HepG2 (cell line): ENCODE data around the gene LCAT.

Experiments used
- EP300 ChIP-seq, 3 experiments: sonication (generic) in 1 of 3; formaldehyde crosslinking in 1 of 3; IDR thresholded peaks; 2 replicates each; pipeline versions ENCODE4 v1.5.1 to v1.6.1; 2011 to 2020; ENCODE audit warnings: low read depth in 2 of 3, low read length in 2 of 3, borderline replicate concordance in 1 of 3, improper control_type of control experiment in 1 of 3, mild to moderate bottlenecking in 1 of 3, missing genetic modification reagents in 1 of 3, moderate library complexity in 1 of 3
- ESRRA ChIP-seq: sonication (generic); formaldehyde crosslinking; IDR thresholded peaks from 2 replicates; pipeline ENCODE4 v1.5.1; 2020; ENCODE audit warnings: mild to moderate bottlenecking, low read depth, missing genetic modification reagents
- MAFK ChIP-seq, 2 experiments: IDR thresholded peaks in 1 of 2; conservative IDR thresholded peaks in 1 of 2; 2 replicates each; pipeline ENCODE4 v1.6.1; 2011; ENCODE audit warnings: improper control_type of control experiment in 2 of 2, low read length in 2 of 2
- POLR2A ChIP-seq, 2 experiments: IDR thresholded peaks; 2 replicates each; pipeline ENCODE4 v1.6.1; 2011; ENCODE audit warnings: low read depth in 2 of 2, low read length in 2 of 2, mild to moderate bottlenecking in 1 of 2, moderate library complexity in 1 of 2; ENCODE audit not compliant: insufficient read depth in 1 of 2
- SSRP1 ChIP-seq: IDR thresholded peaks from 2 replicates; pipeline ENCODE4 v1.6.1; 2016; ENCODE audit warnings: control low read depth
- ZNF121 ChIP-seq: sonication (generic); formaldehyde crosslinking; IDR thresholded peaks from 2 replicates; pipeline ENCODE4 v1.5.0; 2020; ENCODE audit warnings: mild to moderate bottlenecking, missing genetic modification reagents
- ZNF766 ChIP-seq: sonication (generic); formaldehyde crosslinking; IDR thresholded peaks from 2 replicates; pipeline ENCODE4 v1.5.0; 2020; ENCODE audit warnings: missing genetic modification reagents, borderline replicate concordance
- TF ChIP-seq, protein P1 (sequence below): sonication (generic); formaldehyde crosslinking; IDR thresholded peaks from 2 replicates; pipeline ENCODE4 v1.4.0; 2020; ENCODE audit warnings: missing genetic modification reagents
- TF ChIP-seq, protein P2 (sequence below): sonication (generic); formaldehyde crosslinking; IDR thresholded peaks from 2 replicates; pipeline ENCODE4 v1.4.0; 2020; ENCODE audit warnings: missing genetic modification reagents
- TF ChIP-seq, protein P3 (sequence below): sonication (generic); formaldehyde crosslinking; IDR thresholded peaks from 2 replicates; pipeline ENCODE4 v1.8.1; 2022; ENCODE audit warnings: mild to moderate bottlenecking, missing genetic modification reagents
- TF ChIP-seq, protein P4 (sequence below): sonication (generic); formaldehyde crosslinking; IDR thresholded peaks from 2 replicates; pipeline ENCODE4 v1.8.0; 2022; ENCODE audit warnings: missing genetic modification reagents, mild to moderate bottlenecking, inconsistent platforms, borderline replicate concordance

DNA sequence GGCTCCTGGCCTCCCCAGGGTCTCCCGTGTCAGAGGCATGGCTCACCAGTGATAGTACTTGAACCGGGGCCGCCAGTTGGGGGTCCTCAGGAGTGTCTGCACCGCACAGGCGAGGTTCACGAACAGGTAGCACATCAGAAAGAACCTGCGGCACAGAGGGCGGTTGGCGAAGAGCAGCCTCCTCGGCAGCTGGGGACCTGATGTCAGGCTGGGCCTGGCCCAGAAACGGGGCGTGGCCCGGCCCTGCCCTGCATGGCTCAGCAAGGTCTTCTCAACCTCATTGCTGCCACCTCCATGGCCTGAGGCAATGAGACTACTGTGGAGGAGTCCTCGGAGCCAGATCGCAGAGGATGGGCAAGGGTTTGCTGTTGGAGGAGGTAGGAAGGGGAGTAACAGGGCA, 4.1 kb upstream of the LCAT start:
- no peak for TF ChIP-seq MAFK (conservative IDR thresholded peaks at IDR 0.05 in 1 of 2, IDR thresholded peaks at IDR 0.05 in 1 of 2; ENCODE audit: low read length in 2 of 2)
- TF ChIP-seq, protein P1, sequence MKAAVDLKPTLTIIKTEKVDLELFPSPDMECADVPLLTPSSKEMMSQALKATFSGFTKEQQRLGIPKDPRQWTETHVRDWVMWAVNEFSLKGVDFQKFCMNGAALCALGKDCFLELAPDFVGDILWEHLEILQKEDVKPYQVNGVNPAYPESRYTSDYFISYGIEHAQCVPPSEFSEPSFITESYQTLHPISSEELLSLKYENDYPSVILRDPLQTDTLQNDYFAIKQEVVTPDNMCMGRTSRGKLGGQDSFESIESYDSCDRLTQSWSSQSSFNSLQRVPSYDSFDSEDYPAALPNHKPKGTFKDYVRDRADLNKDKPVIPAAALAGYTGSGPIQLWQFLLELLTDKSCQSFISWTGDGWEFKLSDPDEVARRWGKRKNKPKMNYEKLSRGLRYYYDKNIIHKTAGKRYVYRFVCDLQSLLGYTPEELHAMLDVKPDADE: no peak
- no peak for TF ChIP-seq ZNF766 (CRISPR knock-in tag)
- TF ChIP-seq, protein P2, sequence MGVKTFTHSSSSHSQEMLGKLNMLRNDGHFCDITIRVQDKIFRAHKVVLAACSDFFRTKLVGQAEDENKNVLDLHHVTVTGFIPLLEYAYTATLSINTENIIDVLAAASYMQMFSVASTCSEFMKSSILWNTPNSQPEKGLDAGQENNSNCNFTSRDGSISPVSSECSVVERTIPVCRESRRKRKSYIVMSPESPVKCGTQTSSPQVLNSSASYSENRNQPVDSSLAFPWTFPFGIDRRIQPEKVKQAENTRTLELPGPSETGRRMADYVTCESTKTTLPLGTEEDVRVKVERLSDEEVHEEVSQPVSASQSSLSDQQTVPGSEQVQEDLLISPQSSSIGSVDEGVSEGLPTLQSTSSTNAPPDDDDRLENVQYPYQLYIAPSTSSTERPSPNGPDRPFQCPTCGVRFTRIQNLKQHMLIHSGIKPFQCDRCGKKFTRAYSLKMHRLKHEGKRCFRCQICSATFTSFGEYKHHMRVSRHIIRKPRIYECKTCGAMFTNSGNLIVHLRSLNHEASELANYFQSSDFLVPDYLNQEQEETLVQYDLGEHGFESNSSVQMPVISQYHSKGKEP (CRISPR knock-in tag): no peak
- no peak for TF ChIP-seq ZNF121 (CRISPR knock-in tag)
- no peak for TF ChIP-seq EP300 (IDR thresholded peaks at IDR 0.05; ENCODE audit: low read depth in 2 of 2, low read length in 2 of 2)
- TF ChIP-seq EP300 (CRISPR knock-in tag; IDR thresholded peaks at IDR 0.05; ENCODE audit: borderline replicate concordance): no peak
- TF ChIP-seq, protein P3, sequence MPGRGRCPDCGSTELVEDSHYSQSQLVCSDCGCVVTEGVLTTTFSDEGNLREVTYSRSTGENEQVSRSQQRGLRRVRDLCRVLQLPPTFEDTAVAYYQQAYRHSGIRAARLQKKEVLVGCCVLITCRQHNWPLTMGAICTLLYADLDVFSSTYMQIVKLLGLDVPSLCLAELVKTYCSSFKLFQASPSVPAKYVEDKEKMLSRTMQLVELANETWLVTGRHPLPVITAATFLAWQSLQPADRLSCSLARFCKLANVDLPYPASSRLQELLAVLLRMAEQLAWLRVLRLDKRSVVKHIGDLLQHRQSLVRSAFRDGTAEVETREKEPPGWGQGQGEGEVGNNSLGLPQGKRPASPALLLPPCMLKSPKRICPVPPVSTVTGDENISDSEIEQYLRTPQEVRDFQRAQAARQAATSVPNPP (CRISPR knock-in tag): no peak
- TF ChIP-seq ESRRA: no peak
- TF ChIP-seq, protein P4, sequence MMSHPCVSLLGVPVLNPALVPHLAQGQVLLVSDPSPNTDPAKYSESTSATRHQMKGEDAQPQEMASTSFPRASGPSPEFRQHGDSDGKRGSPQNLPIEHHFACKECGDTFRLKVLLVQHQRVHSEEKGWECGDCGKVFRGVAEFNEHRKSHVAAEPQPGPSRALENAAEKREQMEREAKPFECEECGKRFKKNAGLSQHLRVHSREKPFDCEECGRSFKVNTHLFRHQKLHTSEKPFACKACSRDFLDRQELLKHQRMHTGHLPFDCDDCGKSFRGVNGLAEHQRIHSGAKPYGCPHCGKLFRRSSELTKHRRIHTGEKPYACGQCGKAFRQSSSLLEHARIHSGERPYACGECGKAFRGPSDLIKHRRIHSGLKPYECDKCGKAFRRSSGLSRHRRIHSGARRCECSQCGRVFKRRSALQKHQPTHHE (CRISPR knock-in tag): no peak
- no peak for TF ChIP-seq POLR2A (IDR thresholded peaks at IDR 0.05; ENCODE audit: insufficient read depth in 1 of 2, low read depth in 2 of 2, low read length in 2 of 2)
- TF ChIP-seq SSRP1 (CRISPR knock-in tag): no peak
